H9 (cell line): ENCODE data around the gene TELO2. TPM values are rescaled to one million over a fixed set of nuclear protein-coding genes. Genes with fewer than 3 reads are reported as not detected.

Experiments
- DNase-seq: peaks from one replicate; pipeline ENCODE4 v3.0.0-alpha.2; 2017
- H2AFZ ChIP-seq: one replicate; pipeline ENCODE4 v1.6.1; 2013; ENCODE audit warnings: mild to moderate bottlenecking, low read length, control low read depth, moderate library complexity
- H2AK5ac ChIP-seq: 2 replicates; pipeline ENCODE4 v1.6.1; 2013; ENCODE audit warnings: low read length, control low read depth, mixed read lengths; ENCODE audit not compliant: insufficient read length
- H2BK120ac ChIP-seq: one replicate; pipeline ENCODE4 v1.6.1; 2013; ENCODE audit warnings: low read depth, mild to moderate bottlenecking, low read length, control low read depth, inconsistent platforms; ENCODE audit not compliant: poor library complexity, severe bottlenecking
- H2BK12ac ChIP-seq: 2 replicates; pipeline ENCODE4 v1.6.1; 2013; ENCODE audit warnings: low read length, control low read depth, mixed read lengths, low read depth; ENCODE audit not compliant: insufficient read length
- H2BK15ac ChIP-seq: 2 replicates; pipeline ENCODE4 v1.6.1; 2013; ENCODE audit warnings: low read depth, low read length, control low read depth
- H2BK20ac ChIP-seq: one replicate; pipeline ENCODE4 v1.6.1; 2013; ENCODE audit warnings: low read depth, mild to moderate bottlenecking, low read length, control low read depth, inconsistent platforms; ENCODE audit not compliant: poor library complexity, severe bottlenecking
- H2BK5ac ChIP-seq: 2 replicates; pipeline ENCODE4 v1.6.1; 2013; ENCODE audit warnings: low read length, control low read depth, mixed read lengths; ENCODE audit not compliant: insufficient read length
- H3K14ac ChIP-seq: 2 replicates; pipeline ENCODE4 v1.6.1; 2013; ENCODE audit warnings: low read length, control low read depth; ENCODE audit not compliant: insufficient read depth
- H3K18ac ChIP-seq: 2 replicates; pipeline ENCODE4 v1.6.1; 2013; ENCODE audit warnings: low read depth, mild to moderate bottlenecking, mixed read lengths, low read length, control low read depth; ENCODE audit not compliant: insufficient read length
- H3K23ac ChIP-seq: 2 replicates; pipeline ENCODE4 v1.6.1; 2013; ENCODE audit warnings: low read length, control low read depth, mixed read lengths, low read depth; ENCODE audit not compliant: insufficient read length
- H3K23me2 ChIP-seq: 2 replicates; pipeline ENCODE4 v1.6.1; 2013; ENCODE audit warnings: low read depth, mild to moderate bottlenecking, mixed read lengths, low read length, control low read depth; ENCODE audit not compliant: insufficient read length, poor library complexity, severe bottlenecking
- H3K27ac ChIP-seq: 2 replicates; pipeline ENCODE4 v1.5.1; 2013; ENCODE audit warnings: low read length, control low read depth, mixed read lengths, low read depth; ENCODE audit not compliant: insufficient read length
- H3K27me3 ChIP-seq: 2 replicates; pipeline ENCODE4 v1.6.1; 2013; ENCODE audit warnings: low read length, control low read depth, inconsistent platforms; ENCODE audit not compliant: insufficient read depth
- H3K4ac ChIP-seq: 2 replicates; pipeline ENCODE4 v1.6.1; 2013; ENCODE audit warnings: low read depth, mild to moderate bottlenecking, control low read depth, inconsistent platforms, low read length, moderate library complexity
- H3K4me1 ChIP-seq: 2 replicates; pipeline ENCODE4 v1.6.1; 2013; ENCODE audit warnings: low read length, control low read depth, inconsistent platforms; ENCODE audit not compliant: insufficient read depth
- H3K4me2 ChIP-seq: 2 replicates; pipeline ENCODE4 v1.6.1; 2013; ENCODE audit warnings: low read length, control low read depth, mixed read lengths; ENCODE audit not compliant: insufficient read length, insufficient read depth
- H3K56ac ChIP-seq: 2 replicates; pipeline ENCODE4 v1.6.1; 2013; ENCODE audit warnings: low read depth, mild to moderate bottlenecking, mixed read lengths, low read length, control low read depth; ENCODE audit not compliant: insufficient read length
- H3K79me1 ChIP-seq: 2 replicates; pipeline ENCODE4 v1.6.1; 2013; ENCODE audit warnings: low read depth, mild to moderate bottlenecking, moderate library complexity, low read length, control low read depth, inconsistent platforms; ENCODE audit not compliant: insufficient read depth, poor library complexity, severe bottlenecking
- H3K79me2 ChIP-seq: 2 replicates; pipeline ENCODE4 v1.6.1; 2013; ENCODE audit warnings: low read length, control low read depth, inconsistent platforms; ENCODE audit not compliant: insufficient read depth
- H3K9ac ChIP-seq: 2 replicates; pipeline ENCODE4 v1.6.1; 2013; ENCODE audit warnings: low read length, control low read depth, mixed read lengths; ENCODE audit not compliant: insufficient read length; ENCODE audit errors: extremely low read depth
- H3K9me3 ChIP-seq: one replicate; pipeline ENCODE4 v1.6.1; 2013; ENCODE audit warnings: low read depth, low read length, inconsistent platforms; ENCODE audit not compliant: control insufficient read depth
- H3T11ph ChIP-seq: one replicate; pipeline ENCODE4 v1.6.1; 2013; ENCODE audit warnings: mild to moderate bottlenecking, low read length, control low read depth, inconsistent platforms
- H4K20me1 ChIP-seq: one replicate; pipeline ENCODE4 v1.6.1; 2013; ENCODE audit not compliant: control insufficient read depth, insufficient read length, insufficient read depth
- H4K5ac ChIP-seq: 2 replicates; pipeline ENCODE4 v1.6.1; 2013; ENCODE audit warnings: low read depth, mild to moderate bottlenecking, mixed read lengths, low read length, control low read depth; ENCODE audit not compliant: insufficient read length
- H4K8ac ChIP-seq: replicated peaks from 2 replicates; pipeline ENCODE4 v1.6.1; 2013; ENCODE audit warnings: low read length, control low read depth, mixed read lengths, low read depth; ENCODE audit not compliant: insufficient read length
- H4K91ac ChIP-seq: 2 replicates; pipeline ENCODE4 v1.6.1; 2013; ENCODE audit warnings: low read depth, mild to moderate bottlenecking, moderate library complexity, mixed read lengths, low read length, control low read depth; ENCODE audit not compliant: insufficient read length
- H3K27ac Mint-ChIP-seq, 3 experiments: 2 replicates in 2 of 3; 3 replicates in 1 of 3; pipeline ENCODE4 v1.8.0; 2020 to 2021; ENCODE audit warnings: mixed read lengths in 3 of 3, mild to moderate bottlenecking in 1 of 3, moderate library complexity in 1 of 3
- H3K27me3 Mint-ChIP-seq: 2 replicates; pipeline ENCODE4 v1.8.0; 2021; ENCODE audit warnings: low read depth, mild to moderate bottlenecking, moderate library complexity, mixed read lengths
- H3K36me3 Mint-ChIP-seq, 3 experiments: 2 replicates in 2 of 3; 3 replicates in 1 of 3; pipeline ENCODE4 v1.8.0; 2020 to 2021; ENCODE audit warnings: low read depth in 3 of 3, mixed read lengths in 3 of 3; ENCODE audit not compliant: insufficient read depth in 1 of 3
- H3K4me1 Mint-ChIP-seq, 2 experiments: 2 replicates each; pipeline ENCODE4 v1.8.0; 2020; ENCODE audit warnings: mixed read lengths in 2 of 2
- H3K4me3 Mint-ChIP-seq, 2 experiments: 2 replicates in 1 of 2; 3 replicates in 1 of 2; pipeline ENCODE4 v1.8.0; 2020 to 2021; ENCODE audit warnings: mild to moderate bottlenecking in 2 of 2, mixed read lengths in 2 of 2, moderate library complexity in 1 of 2
- H3K9me3 Mint-ChIP-seq, 2 experiments: 2 replicates in 1 of 2; 3 replicates in 1 of 2; pipeline ENCODE4 v1.8.0; 2020; ENCODE audit warnings: mild to moderate bottlenecking in 2 of 2, mixed read lengths in 2 of 2, moderate library complexity in 1 of 2
- WGBS: extraction: QIAGEN DNeasy Blood & Tissue Kit; methylation state at CpG from one replicate; pipeline ENCODE4 v1.1.7; 2013; ENCODE audit warnings: missing lambda C conversion rate, low lambda C conversion rate, mixed read lengths; ENCODE audit not compliant: insufficient read length; ENCODE audit errors: extremely low coverage; 5-methylcytosine and 5-hydroxymethylcytosine counted together
- total RNA-seq: library from RNA; stranded (reverse); gene quantifications from 2 replicates; pipeline ENCODE4 v1.2.1, GENCODE V29; 2021
- TF ChIP-seq, protein P1 (sequence below): fragments of 200-600 bp; sonication (generic); conservative IDR thresholded peaks from 3 replicates; pipeline ENCODE4 v1.8.0; 2021; ENCODE audit warnings: antibody characterized with exemption, mild to moderate bottlenecking

TELO2 gene
- total RNA-seq, 1 experiment from 2014 or later: 98.9 TPM

DNA sequence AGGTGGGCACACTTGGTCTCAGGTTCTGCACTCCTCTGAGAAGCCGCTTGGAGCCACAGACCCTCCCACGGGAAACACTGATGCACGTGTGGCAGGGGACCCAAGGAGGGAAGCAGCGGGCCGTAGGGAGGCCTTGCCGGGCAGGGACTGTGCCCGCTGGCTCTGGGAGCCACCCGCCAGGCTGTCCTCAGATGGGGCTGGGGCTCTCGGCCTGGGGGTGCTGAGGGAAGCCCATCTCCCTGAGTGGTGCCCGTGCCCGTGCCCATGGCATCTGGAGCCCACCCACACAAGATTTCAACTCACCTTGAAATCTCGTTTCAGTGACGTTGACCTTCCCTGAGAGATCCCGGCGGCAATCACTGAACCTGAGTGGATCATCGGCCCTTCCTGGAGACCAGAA, 36.2 kb upstream of the TELO2 start:
- H2BK120ac ChIP-seq: no peak overlapping the region
- TF ChIP-seq, protein P1, sequence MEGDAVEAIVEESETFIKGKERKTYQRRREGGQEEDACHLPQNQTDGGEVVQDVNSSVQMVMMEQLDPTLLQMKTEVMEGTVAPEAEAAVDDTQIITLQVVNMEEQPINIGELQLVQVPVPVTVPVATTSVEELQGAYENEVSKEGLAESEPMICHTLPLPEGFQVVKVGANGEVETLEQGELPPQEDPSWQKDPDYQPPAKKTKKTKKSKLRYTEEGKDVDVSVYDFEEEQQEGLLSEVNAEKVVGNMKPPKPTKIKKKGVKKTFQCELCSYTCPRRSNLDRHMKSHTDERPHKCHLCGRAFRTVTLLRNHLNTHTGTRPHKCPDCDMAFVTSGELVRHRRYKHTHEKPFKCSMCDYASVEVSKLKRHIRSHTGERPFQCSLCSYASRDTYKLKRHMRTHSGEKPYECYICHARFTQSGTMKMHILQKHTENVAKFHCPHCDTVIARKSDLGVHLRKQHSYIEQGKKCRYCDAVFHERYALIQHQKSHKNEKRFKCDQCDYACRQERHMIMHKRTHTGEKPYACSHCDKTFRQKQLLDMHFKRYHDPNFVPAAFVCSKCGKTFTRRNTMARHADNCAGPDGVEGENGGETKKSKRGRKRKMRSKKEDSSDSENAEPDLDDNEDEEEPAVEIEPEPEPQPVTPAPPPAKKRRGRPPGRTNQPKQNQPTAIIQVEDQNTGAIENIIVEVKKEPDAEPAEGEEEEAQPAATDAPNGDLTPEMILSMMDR: no peak
- no CpG with 5 or more reads among the region's 16 CpGs for WGBS
- no peak overlapping the region for H3T11ph ChIP-seq
- no peak overlapping the region for H2AFZ ChIP-seq
- no peaks in the 10 kb centered on the region for H3K9me3 ChIP-seq
- H3K27me3 ChIP-seq: no peaks in the 10 kb centered on the region
- H3K79me1 ChIP-seq: no peaks in the 10 kb centered on the region
- no peaks in the 10 kb centered on the region for H3K23me2 ChIP-seq
- H3K36me3 Mint-ChIP-seq: peaks cover 1 to 31% (median 26%) of the 10 kb centered on the region in 3 experiments; a peak in 6 of 7 replicates
- no peaks in the 10 kb centered on the region for H4K20me1 ChIP-seq
- H4K5ac ChIP-seq: no peak overlapping the region
- no peak overlapping the region for H2AK5ac ChIP-seq
- H3K4me1 Mint-ChIP-seq: no peaks in the 10 kb centered on the region
- no peaks in the 10 kb centered on the region for H3K79me2 ChIP-seq
- no peak overlapping the region for H3K27ac ChIP-seq
- H3K27me3 Mint-ChIP-seq: no peaks in the 10 kb centered on the region
- H3K9me3 Mint-ChIP-seq: no peaks in the 10 kb centered on the region
- H2BK15ac ChIP-seq: no peak overlapping the region
- H3K18ac ChIP-seq: no peak overlapping the region
- no peak overlapping the region for H3K27ac Mint-ChIP-seq
- H3K4me2 ChIP-seq: no peak overlapping the region
- no peak overlapping the region for H3K56ac ChIP-seq
- no peak overlapping the region for H3K23ac ChIP-seq
- no peak overlapping the region for H2BK5ac ChIP-seq
- H3K4me3 Mint-ChIP-seq: no peak overlapping the region
- H4K91ac ChIP-seq: no peak overlapping the region
- no peak overlapping the region for H3K4ac ChIP-seq
- H4K8ac ChIP-seq: no peak overlapping the region
- no peak for DNase-seq
- H2BK20ac ChIP-seq: no peak overlapping the region
- H2BK12ac ChIP-seq: no peak overlapping the region
- H3K9ac ChIP-seq: no peak overlapping the region
- no peaks in the 10 kb centered on the region for H3K4me1 ChIP-seq
- H3K14ac ChIP-seq: no peak overlapping the region
